ENCODE results near the gene MYCL.
"Not testable (repeated sequence)": the region's sequence is repeated elsewhere in the genome, so short reads cannot be mapped to it uniquely, and the experiment has no call there.

MYCL gene

DNA sequence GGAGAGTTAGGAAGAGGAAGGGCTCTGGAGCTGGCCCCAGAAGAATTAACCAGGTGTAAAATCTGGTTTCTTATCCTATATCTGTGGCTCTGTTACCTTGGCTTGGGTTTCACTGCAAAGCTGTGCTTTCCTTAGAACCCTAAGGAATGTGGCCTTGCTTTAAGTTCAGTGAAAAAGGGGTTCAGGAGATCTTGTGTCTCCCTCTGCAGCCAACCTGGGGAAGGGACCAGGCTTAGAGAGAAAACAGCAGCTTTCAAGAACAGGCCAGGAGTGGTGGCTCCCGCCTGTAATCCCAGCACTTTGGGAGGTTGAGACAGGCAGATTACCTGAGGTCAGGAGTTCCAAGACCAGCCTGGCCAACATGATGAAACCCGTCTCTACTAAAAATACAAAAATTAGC lies 16.1 kb upstream of the MYCL start:
- no peak for DNase-seq (ENCODE audit: low spot score)

GRCh38 chr1:39915499-39916129 lies 13.9 kb upstream of the MYCL start:
- DNase-seq (ENCODE audit: low spot score) = peak; percentile 20

DNA sequence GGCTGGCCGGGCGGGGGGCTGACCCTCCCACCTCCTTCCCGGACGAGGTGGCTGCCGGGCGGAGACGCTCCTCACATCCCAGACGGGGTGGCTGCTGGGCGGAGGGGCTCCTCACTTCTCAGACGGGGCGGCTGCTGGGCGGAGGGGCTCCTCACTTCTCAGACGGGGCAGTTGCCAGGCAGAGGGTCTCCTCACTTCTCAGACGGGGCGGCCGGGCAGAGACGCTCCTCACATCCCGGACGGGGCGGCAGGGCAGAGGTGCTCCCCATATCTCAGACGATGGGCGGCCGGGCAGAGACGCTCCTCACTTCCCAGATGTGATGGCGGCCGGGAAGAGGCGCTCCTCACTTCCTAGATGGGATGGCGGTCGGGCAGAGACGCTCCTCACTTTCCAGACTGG lies 11.4 kb upstream of the MYCL start:
- DNase-seq (ENCODE audit: low spot score) = not testable (repeated sequence)

GRCh38 chr1:39910263-39910662 lies 8.5 kb upstream of the MYCL start:
- no peak for DNase-seq (ENCODE audit: low spot score)

DNA sequence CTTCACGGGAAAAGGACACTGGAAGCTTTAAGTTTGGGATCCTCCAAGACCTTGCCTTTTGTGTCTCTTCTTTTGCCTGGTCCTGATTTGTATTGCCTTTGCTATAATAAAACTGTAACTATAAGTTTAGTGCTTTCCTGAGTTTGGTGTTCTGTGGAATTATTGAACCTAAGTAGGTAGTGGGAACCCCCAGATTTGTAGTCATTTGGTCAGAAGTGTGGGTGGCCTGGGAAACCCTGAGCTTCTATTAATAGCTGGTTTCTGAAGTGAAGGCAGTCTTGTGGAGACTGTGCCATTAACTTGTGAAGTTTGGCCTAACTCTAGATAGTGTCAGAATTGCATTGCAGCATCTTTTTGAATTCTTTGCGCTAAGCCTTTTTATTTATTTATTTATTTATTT lies 6.8 kb upstream of the MYCL start:
- no peak for DNase-seq (ENCODE audit: low spot score)

DNA sequence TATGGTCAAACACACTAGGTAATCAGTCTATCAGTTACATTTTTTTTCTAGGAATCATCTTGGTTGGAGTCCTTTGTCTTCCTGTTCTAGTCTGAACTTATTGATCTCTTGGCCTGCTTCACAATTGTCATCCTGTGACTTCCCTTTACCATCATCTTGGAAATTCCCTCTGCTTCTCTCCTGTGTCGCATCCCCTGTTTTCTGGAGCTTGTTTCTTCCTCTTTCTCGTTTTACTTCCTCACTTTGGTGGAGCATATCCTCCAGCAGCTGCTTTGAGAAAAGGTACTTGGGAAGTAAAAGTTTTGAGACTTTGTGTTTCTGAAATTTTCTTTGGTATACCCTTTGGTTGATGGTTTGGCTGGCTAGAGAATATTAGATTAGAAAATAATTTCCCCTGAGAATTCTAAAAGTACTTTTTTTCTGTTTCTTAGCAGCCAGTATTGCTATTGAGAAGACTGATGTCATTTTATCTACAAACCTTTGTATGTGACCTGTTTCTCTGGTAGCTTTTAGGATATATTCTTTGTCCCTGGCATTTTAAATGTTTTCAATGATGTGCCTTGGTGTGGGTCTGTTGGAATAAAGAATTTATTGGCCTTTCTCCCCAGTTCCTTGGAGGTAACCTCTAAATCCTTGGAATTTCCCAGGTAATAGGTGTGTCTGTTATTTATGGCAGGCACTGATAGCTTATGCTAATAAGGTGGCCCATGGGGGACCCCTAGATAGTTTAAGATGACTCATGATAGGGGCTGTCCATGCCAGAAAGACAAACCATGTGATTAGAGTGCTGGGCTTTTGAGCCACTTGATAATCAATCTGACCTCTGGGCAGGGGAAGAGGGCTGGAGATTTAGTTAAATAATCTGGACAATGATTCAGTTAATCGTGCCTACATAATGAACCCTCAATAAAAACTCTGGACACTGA lies 6.1 kb upstream of the MYCL start:
- DNase-seq (ENCODE audit: low spot score) = no peak

DNA sequence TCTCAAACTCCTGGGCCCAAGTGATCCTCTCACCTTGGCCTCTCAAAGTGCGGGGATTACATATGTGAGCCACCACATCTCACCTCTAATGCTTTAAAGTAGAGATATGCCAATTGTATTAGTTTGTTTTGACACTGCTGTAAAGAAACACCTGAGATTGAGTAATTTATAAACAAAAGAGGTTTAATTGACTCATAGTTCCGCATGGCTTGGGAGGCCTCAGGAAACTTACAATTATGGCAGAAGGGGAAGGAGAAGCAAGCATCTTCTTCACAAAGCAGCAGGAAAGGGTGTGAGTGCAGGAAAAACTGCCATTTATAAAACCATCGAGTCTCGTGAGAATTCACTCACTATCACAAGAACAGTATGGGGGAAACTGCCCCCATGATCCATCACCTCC lies 3.5 kb upstream of the MYCL start:
- DNase-seq (ENCODE audit: low spot score) = no peak

GRCh38 chr1:39902460-39902807 lies 717 bp upstream of the MYCL start:
- no peak for DNase-seq (ENCODE audit: low spot score)

- DNase-seq (ENCODE audit: low spot score) = peak; percentile 55
Observed at GRCh38 chr1:39901464-39901713, 328 bp downstream of the MYCL start.

DNA sequence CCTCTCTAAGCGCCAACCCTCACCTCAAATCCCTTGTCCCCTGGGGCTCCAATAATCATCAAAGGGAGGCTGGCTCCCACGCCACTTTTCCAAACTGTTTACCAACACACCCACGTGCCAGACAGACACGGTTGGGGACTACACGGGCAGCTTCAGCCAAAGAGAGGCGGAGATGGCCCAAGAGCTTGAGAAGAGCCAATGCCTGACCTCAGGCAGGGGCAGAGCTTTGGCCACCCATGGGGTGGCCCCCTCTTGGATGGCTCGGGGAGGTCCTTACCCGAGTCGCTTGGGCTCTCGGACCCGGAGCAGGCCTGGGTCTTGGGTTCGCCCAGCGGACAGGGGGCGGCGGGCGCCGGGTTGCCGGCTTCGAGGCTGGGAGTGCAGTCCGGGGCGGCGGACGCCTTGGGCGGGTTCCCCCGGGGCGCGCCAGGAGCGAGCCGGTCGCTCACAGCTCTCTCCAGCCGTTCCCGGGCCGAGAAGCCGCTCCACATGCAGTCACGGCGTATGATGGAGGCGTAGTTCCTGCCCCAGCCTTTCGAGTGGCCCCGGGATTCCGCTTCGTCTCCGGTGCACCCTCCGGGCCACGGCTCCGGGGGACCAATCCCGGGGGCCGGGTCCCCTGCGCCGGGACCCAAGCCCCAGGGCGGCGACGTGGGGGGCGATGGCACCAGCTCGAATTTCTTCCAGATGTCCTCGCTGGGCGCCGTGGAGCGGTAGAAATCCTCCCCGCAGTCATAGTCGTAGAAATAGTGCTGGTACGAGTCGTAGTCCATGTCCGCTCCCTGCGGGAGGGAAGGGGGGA lies 854 bp downstream of the MYCL start:
- peak; percentile 57 for DNase-seq (ENCODE audit: low spot score)

- DNase-seq (ENCODE audit: low spot score) = no peak
Observed at GRCh38 chr1:39899611-39900538, 1.8 kb downstream of the MYCL start.

GRCh38 chr1:39898648-39899603 lies 2.8 kb downstream of the MYCL start:
- DNase-seq (ENCODE audit: low spot score) = peak; percentile 88

- DNase-seq (ENCODE audit: low spot score) = no peak
Observed at GRCh38 chr1:39898191-39898590, 3.5 kb downstream of the MYCL start.

DNA sequence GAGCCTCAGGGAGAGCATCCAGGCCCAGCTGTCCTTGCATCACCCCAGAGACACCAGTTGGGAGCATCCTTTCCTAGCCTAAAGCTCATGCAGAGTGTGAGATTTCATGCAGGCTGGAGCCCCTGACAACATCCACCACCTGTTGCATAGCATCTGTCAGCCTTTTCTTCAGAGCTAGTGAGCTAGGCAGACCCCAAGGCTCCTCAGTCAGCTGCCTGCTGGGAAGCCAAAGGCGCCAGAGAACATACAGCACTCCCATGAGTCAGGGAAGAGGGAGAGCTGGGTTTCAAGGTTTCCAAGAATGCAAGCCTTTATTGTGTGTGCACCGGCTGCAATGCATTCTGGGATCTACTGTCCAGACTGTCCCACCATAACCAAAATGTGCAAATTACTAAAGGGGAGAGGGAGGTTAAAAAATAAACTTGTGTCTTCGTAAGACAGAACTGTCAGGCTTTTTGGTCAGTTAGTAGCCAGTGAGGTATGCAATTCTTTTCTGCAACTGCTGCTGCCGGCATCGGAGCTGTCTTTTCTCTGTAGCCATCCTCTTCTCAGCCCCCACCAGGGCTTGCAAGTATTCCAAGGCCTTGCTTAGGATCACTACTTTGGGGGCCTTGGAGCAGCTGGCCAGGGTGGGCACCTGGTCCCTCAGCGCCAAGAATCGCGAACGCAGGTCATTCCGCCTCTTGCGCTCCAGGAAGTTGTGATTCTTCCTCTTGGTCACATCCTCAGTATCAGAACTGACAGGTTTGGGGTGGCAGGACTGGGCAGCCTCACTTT lies 4.6 kb downstream of the MYCL start:
- DNase-seq (ENCODE audit: low spot score) = no peak

GRCh38 chr1:39895731-39896480 lies 5.8 kb downstream of the MYCL start:
- no peak for DNase-seq (ENCODE audit: low spot score)

- DNase-seq (ENCODE audit: low spot score) = no peak
Observed at GRCh38 chr1:39894884-39895495, 6.7 kb downstream of the MYCL start.

- DNase-seq (ENCODE audit: low spot score) = peak; percentile 46
Observed at GRCh38 chr1:39892601-39893595, 8.8 kb downstream of the MYCL start.

GRCh38 chr1:39890880-39891279 lies 10.8 kb downstream of the MYCL start:
- no peak for DNase-seq (ENCODE audit: low spot score)

Data from SW480 (cell line).